Breast epithelium (tissue), 4 donors: ENCODE results near the gene RAET1G. TPM values are rescaled to one million over a fixed set of nuclear protein-coding genes. Genes with fewer than 3 reads are reported as not detected.
"Not testable (repeated sequence)": the region's sequence is repeated elsewhere in the genome, so short reads cannot be mapped to it uniquely, and the experiment has no call there.

Experiments
- DNase-seq, 2 donors: peaks; one replicate each; pipeline ENCODE4 v3.0.0-alpha.2; 2019; ENCODE audit warnings: low spot score in 2 of 2
- H3K27ac ChIP-seq, 2 donors: fragments of 200-600 bp; sonication (generic) in 1 of 2; one replicate each; pipeline ENCODE4 v1.5.1; 2016 to 2019; ENCODE audit warnings: mild to moderate bottlenecking in 1 of 2
- H3K27me3 ChIP-seq, 2 donors: fragments of 200-600 bp; sonication (generic) in 1 of 2; one replicate each; pipeline versions ENCODE4 v1.5.1 to v1.6.0; 2017 to 2019; ENCODE audit warnings: control low read depth in 1 of 2, mild to moderate bottlenecking in 1 of 2
- H3K36me3 ChIP-seq: fragments of 200-600 bp; one replicate; pipeline ENCODE4 v1.5.1; 2019
- H3K4me1 ChIP-seq, 2 donors: fragments of 200-600 bp; sonication (generic); one replicate each; pipeline ENCODE4 v1.5.1; 2016 to 2019; ENCODE audit warnings: control low read depth in 1 of 2
- H3K4me3 ChIP-seq, 3 donors: fragments of 200-600 bp; sonication (generic); 1 replicate in 2 of 3; 2 replicates in 1 of 3; pipeline ENCODE4 v1.5.1; 2016 to 2019; ENCODE audit warnings: mild to moderate bottlenecking in 3 of 3, moderate library complexity in 2 of 3
- H3K9me3 ChIP-seq, 2 donors: fragments of 200-600 bp; sonication (generic) in 1 of 2; one replicate each; pipeline ENCODE4 v1.5.1; 2016 to 2019; ENCODE audit warnings: control low read depth in 1 of 2
- CTCF ChIP-seq, 3 donors: fragments of 450-650 bp; IDR thresholded peaks; one replicate each; pipeline ENCODE4 v1.5.1; 2016 to 2017; ENCODE audit warnings: antibody characterized with exemption in 3 of 3, mild to moderate bottlenecking in 3 of 3, moderate library complexity in 3 of 3
- POLR2A ChIP-seq: fragments of 450-650 bp; IDR thresholded peaks from one replicate; pipeline ENCODE4 v1.6.1; 2016; ENCODE audit warnings: antibody characterized with exemption, mild to moderate bottlenecking, moderate library complexity
- POLR2AphosphoS5 ChIP-seq, 3 donors: sonication (generic); formaldehyde crosslinking; IDR thresholded peaks; one replicate each; pipeline ENCODE4 v1.6.1; 2017; ENCODE audit warnings: antibody characterized with exemption in 3 of 3
- intact Hi-C: fragments of 100-400 bp; cut with DNase I; formaldehyde crosslinking; loops from one replicate; pipeline ENCODE4 v1.15.1; 2023; ENCODE audit warnings: low total_unique reads
- total RNA-seq, 3 donors: library from RNA; depleted of rRNA; stranded (reverse); fragments of >200 nt; gene quantifications; one replicate each; pipeline ENCODE4 v1.1.0, GENCODE V29; 2016

Gene RAET1G
- total RNA-seq, 3 donors from 2014 or later: 2.2 TPM; not detected in 2

- H3K27me3 ChIP-seq: no peaks in the 10 kb centered on the region
- H3K27ac ChIP-seq: no peak overlapping the region
- no peak for TF ChIP-seq POLR2A
- TF ChIP-seq POLR2AphosphoS5 (IDR thresholded peaks at IDR 0.05): no peak
- no peak for TF ChIP-seq CTCF (IDR thresholded peaks at IDR 0.05)
- intact Hi-C loops: no loop called here
- H3K4me3 ChIP-seq: no peak overlapping the region
- H3K4me1 ChIP-seq: no peaks in the 10 kb centered on the region
- DNase-seq: no peak
- peaks cover 0 to 10% of the 10 kb centered on the region in 2 donors for H3K9me3 ChIP-seq
- no peaks in the 10 kb centered on the region for H3K36me3 ChIP-seq
Measured at GRCh38 chr6:149909701-149910470, 13.0 kb downstream of the RAET1G start.

GRCh38 chr6:149908480-149908879, 14.4 kb downstream of the RAET1G start:
- peaks cover 0 to 10% of the 10 kb centered on the region in 2 donors for H3K9me3 ChIP-seq
- H3K4me3 ChIP-seq, intact Hi-C loops, H3K36me3 ChIP-seq, H3K27ac ChIP-seq, H3K27me3 ChIP-seq, H3K4me1 ChIP-seq, DNase-seq: not testable (repeated sequence)

- Histone ChIP-seq H3K27me3 (no peaks in the 10 kb centered on the region), H3K36me3 (no peaks in the 10 kb centered on the region), H3K4me3 (no peak overlapping the region), H3K27ac (no peak overlapping the region), H3K4me1 (no peaks in the 10 kb centered on the region), H3K9me3 (peaks cover 0 to 10% of the 10 kb centered on the region in 2 donors)
- intact Hi-C loops: no loop called here
- DNase-seq: no peak
- no peak for TF ChIP-seq POLR2A
- TF ChIP-seq POLR2AphosphoS5 (IDR thresholded peaks at IDR 0.05): no peak
- no peak for TF ChIP-seq CTCF (IDR thresholded peaks at IDR 0.05)
Measured at GRCh38 chr6:149907317-149907716, 15.6 kb downstream of the RAET1G start.

- H3K27ac ChIP-seq: no peak overlapping the region
- no peak for DNase-seq
- no peak overlapping the region for H3K4me3 ChIP-seq
Measured at GRCh38 chr6:149906405-149906804, 16.5 kb downstream of the RAET1G start.

GRCh38 chr6:149905911-149906371, 17.0 kb downstream of the RAET1G start:
- TF ChIP-seq POLR2A (no peak), POLR2AphosphoS5 (IDR thresholded peaks at IDR 0.05) (no peak), CTCF (IDR thresholded peaks at IDR 0.05) (no peak)

More at GRCh38 chr6:149906405-149906804, 16.5 kb downstream of the RAET1G start:
- peaks cover 0 to 10% of the 10 kb centered on the region in 2 donors for H3K9me3 ChIP-seq
- H3K36me3 ChIP-seq: no peaks in the 10 kb centered on the region
- TF ChIP-seq CTCF (IDR thresholded peaks at IDR 0.05) (no peak), POLR2A (no peak), POLR2AphosphoS5 (IDR thresholded peaks at IDR 0.05) (no peak)
- H3K4me1 ChIP-seq: no peaks in the 10 kb centered on the region
- intact Hi-C loops: no loop called here
- no peaks in the 10 kb centered on the region for H3K27me3 ChIP-seq

More at GRCh38 chr6:149905911-149906371, 17.0 kb downstream of the RAET1G start:
- Histone ChIP-seq H3K36me3 (no peaks in the 10 kb centered on the region), H3K4me3 (no peak overlapping the region), H3K27me3 (no peaks in the 10 kb centered on the region), H3K27ac (no peak overlapping the region), H3K4me1 (no peaks in the 10 kb centered on the region), H3K9me3 (peaks cover 0 to 10% of the 10 kb centered on the region in 2 donors)
- intact Hi-C loops: no loop called here
- no peak for DNase-seq
